B cell (primary cell): ENCODE results near the gene SPDYC. TPM values are rescaled to one million over a fixed set of nuclear protein-coding genes. Genes with fewer than 3 reads are reported as not detected.
A peak's percentile ranks its signal among the peaks of the same experiment; 100 is the strongest.

Source experiments
- ATAC-seq: fragments of 200-7000 bp; cut with Tn5 transposase; one replicate; pipeline ENCODE4 v1.10.0; 2021; ENCODE audit warnings: low read depth, mild to moderate bottlenecking, moderate number of reproducible peaks, moderate library complexity
- CTCF ChIA-PET: fragments of 350-600 bp; sonication (Branson Sonifier 250); formaldehyde crosslinking; loops from one replicate; lab custom pipeline; 2021; ENCODE audit warnings: antibody characterized with exemption, inconsistent platforms; lab: Charles Lee
- POLR2A ChIA-PET: fragments of 350-600 bp; sonication (Branson Sonifier 250); formaldehyde crosslinking; loops from one replicate; lab custom pipeline; 2021; ENCODE audit warnings: antibody characterized with exemption; lab: Charles Lee
- DNase-seq: peaks from one replicate; pipeline ENCODE4 v3.0.0; 2013
- H2AFZ ChIP-seq: 2 replicates; pipeline ENCODE4 v1.6.1; 2012; ENCODE audit warnings: mild to moderate bottlenecking, low read depth, low read length; ENCODE audit not compliant: insufficient read depth, poor library complexity, severe bottlenecking
- H3K27ac ChIP-seq, 2 donors: 1 replicate in 1 of 2; 2 replicates in 1 of 2; pipeline ENCODE4 v1.5.1; 2012 to 2013; ENCODE audit warnings: low read length in 2 of 2, mild to moderate bottlenecking in 2 of 2, moderate library complexity in 1 of 2
- H3K27me3 ChIP-seq, 4 experiments: fragments of 200-600 bp in 1 of 4; sonication (generic) in 1 of 4; replicated peaks in 1 of 4; 1 replicate in 2 of 4; 2 replicates in 2 of 4; pipeline versions ENCODE4 v1.6.1 to v1.7.0; 2013 to 2016; ENCODE audit warnings: low read length in 3 of 4, mild to moderate bottlenecking in 2 of 4, mixed read lengths in 1 of 4, moderate library complexity in 1 of 4; ENCODE audit not compliant: insufficient read depth in 4 of 4, control insufficient read depth in 3 of 4; ENCODE audit errors: control extremely low read depth in 1 of 4
- H3K36me3 ChIP-seq, 2 experiments: replicated peaks in 1 of 2; 1 replicate in 1 of 2; 2 replicates in 1 of 2; pipeline versions ENCODE4 v1.6.1 to v1.7.1; 2013; ENCODE audit warnings: low read length in 1 of 2; ENCODE audit not compliant: insufficient read depth in 2 of 2, control insufficient read depth in 1 of 2; ENCODE audit errors: control extremely low read depth in 1 of 2, extremely low read depth in 1 of 2
- H3K4me1 ChIP-seq, 2 donors: fragments of 200-600 bp in 1 of 2; sonication (generic) in 1 of 2; 1 replicate in 1 of 2; 2 replicates in 1 of 2; pipeline versions ENCODE4 v1.5.1 to v1.6.1; 2013 to 2017; ENCODE audit warnings: low read length in 2 of 2; ENCODE audit not compliant: control insufficient read depth in 2 of 2, insufficient read depth in 2 of 2
- H3K4me2 ChIP-seq: replicated peaks from 2 replicates; pipeline ENCODE3; 2012; ENCODE audit warnings: mild to moderate bottlenecking, low read depth, low read length; ENCODE audit not compliant: poor library complexity, severe bottlenecking
- H3K4me3 ChIP-seq, 5 experiments: fragments of 200-600 bp in 1 of 5; sonication (generic) in 1 of 5; 1 replicate in 3 of 5; 2 replicates in 2 of 5; pipeline versions ENCODE4 v1.5.1 to v1.7.0; 2011 to 2016; ENCODE audit warnings: low read length in 4 of 5, mild to moderate bottlenecking in 4 of 5, low read depth in 2 of 5, control low read depth in 1 of 5, moderate library complexity in 1 of 5; ENCODE audit not compliant: insufficient read depth in 1 of 5; ENCODE audit errors: control extremely low read depth in 1 of 5, extremely low read depth in 1 of 5
- H3K79me2 ChIP-seq: fragments of 200-600 bp; sonication (generic); one replicate; pipeline ENCODE4 v1.6.0; 2016; ENCODE audit warnings: low read length; ENCODE audit not compliant: control insufficient read depth, insufficient read depth
- H3K9ac ChIP-seq: fragments of 200-600 bp; sonication (generic); 2 replicates; pipeline ENCODE4 v1.6.1; 2017; ENCODE audit warnings: mild to moderate bottlenecking, low read length, moderate library complexity
- H3K9me3 ChIP-seq, 3 donors: one replicate each; pipeline versions ENCODE4 v1.6.1 to v1.7.1; 2013; ENCODE audit warnings: low read length in 2 of 3; ENCODE audit not compliant: control insufficient read depth in 2 of 3, insufficient read depth in 1 of 3; ENCODE audit errors: control extremely low read depth in 1 of 3
- H4K20me1 ChIP-seq: 2 replicates; pipeline ENCODE4 v1.6.0; 2012; ENCODE audit warnings: mild to moderate bottlenecking, low read length; ENCODE audit not compliant: insufficient read depth, control insufficient read depth, poor library complexity, severe bottlenecking
- H3K27ac Mint-ChIP-seq: one replicate; pipeline ENCODE4 v1.8.0; 2021; ENCODE audit warnings: mixed read lengths
- H3K27me3 Mint-ChIP-seq: one replicate; pipeline ENCODE4 v1.8.0; 2021; ENCODE audit warnings: mixed read lengths
- H3K4me1 Mint-ChIP-seq: one replicate; pipeline ENCODE4 v1.8.0; 2021; ENCODE audit warnings: mixed read lengths
- H3K4me3 Mint-ChIP-seq: one replicate; pipeline ENCODE4 v1.8.0; 2021; ENCODE audit warnings: mixed read lengths
- H3K9me3 Mint-ChIP-seq: one replicate; pipeline ENCODE4 v1.8.0; 2022; ENCODE audit warnings: mixed read lengths; ENCODE audit not compliant: insufficient read depth
- CTCF ChIP-seq: fragments of 200-600 bp; IDR thresholded peaks from one replicate; pipeline ENCODE4 v1.8.0; 2022; ENCODE audit warnings: antibody characterized with exemption, mild to moderate bottlenecking
- EZH2 ChIP-seq: IDR thresholded peaks from 2 replicates; pipeline ENCODE4 v1.6.1; 2012; ENCODE audit warnings: borderline replicate concordance, low read depth, mild to moderate bottlenecking, moderate library complexity, low read length; ENCODE audit not compliant: insufficient read depth, poor library complexity, severe bottlenecking
- WGBS: methylation state at CpG from one replicate; pipeline ENCODE4 v1.1.5; 2013; ENCODE audit warnings: missing lambda C conversion rate; ENCODE audit not compliant: insufficient coverage; 5-methylcytosine and 5-hydroxymethylcytosine counted together
- intact Hi-C: fragments of 100-400 bp; cut with micrococcal nuclease; formaldehyde crosslinking; loops from one replicate; pipeline ENCODE4 v1.10.0; 2022
- polyA plus RNA-seq: library from polyadenylated mRNA; depleted of rRNA; stranded (reverse); fragments of >200 nt; gene quantifications from 2 replicates; pipeline ENCODE4 v1.2.3, GENCODE V29; 2012
- total RNA-seq, 2 donors: library from RNA; stranded (reverse); fragments of 120-200 nt in 1 of 2; gene quantifications; 1 replicate in 1 of 2; 2 replicates in 1 of 2; pipeline versions ENCODE4 v1.2.3 to v1.2.4, GENCODE V29; 2013 to 2022

The SPDYC gene
- total and polyA plus RNA-seq, 2 donors (not counting 1 experiment from before 2014, with no cell fraction given), result not detected

GRCh38 chr11:65132988-65133700 is 36.9 kb upstream of the SPDYC start:
- H3K9me3 ChIP-seq, result no peaks in the 10 kb centered on the region
- peak overlapping the region; percentile 98 to 99 for H3K27ac ChIP-seq
- H3K9me3 Mint-ChIP-seq, result no peaks in the 10 kb centered on the region
- H3K27ac Mint-ChIP-seq, result peak overlapping the region; percentile 99
- peak overlapping the region; percentile 81 to 99 (median 96) for H3K4me3 ChIP-seq
- H3K4me1 ChIP-seq, result peaks cover 43 to 71% of the 10 kb centered on the region in 2 donors
- intact Hi-C loops, result loop anchor here (1.0 to 5.0 kb wide), 5 partner anchors 11 to 484 kb away; partner anchors contain the start of genes CAPN1, FAU, MRPL49 and PCNX3
- peaks cover 70% of the 10 kb centered on the region for H3K4me1 Mint-ChIP-seq
- peaks cover 59% of the 10 kb centered on the region for H4K20me1 ChIP-seq
- no peaks in the 10 kb centered on the region for H3K27me3 Mint-ChIP-seq
- peak overlapping the region; percentile 97 for H3K4me3 Mint-ChIP-seq
- H3K36me3 ChIP-seq, result peaks cover 3 to 42% of the 10 kb centered on the region in 2 experiments
- no peak overlapping the region for H2AFZ ChIP-seq
- H3K79me2 ChIP-seq, result peaks cover 79% of the 10 kb centered on the region
- H3K27me3 ChIP-seq, result no peaks in the 10 kb centered on the region
- peak overlapping the region; percentile 89 for H3K4me2 ChIP-seq
- ATAC-seq, result peak; percentile 13
- ChIA-PET POLR2A (interaction anchor here (0.7 to 8.8 kb wide), 8 partner anchors 14 to 659 kb away, joined by 3 to 160 read pairs (median 4); partner anchors contain the start of genes CAPN1, FAU, MRPL49 and POLA2), CTCF (interaction anchor here (1.2 to 7.5 kb wide), 7 partner anchors 11 to 47 kb away, joined by 4 to 64 read pairs (median 26); partner anchors contain the start of genes CAPN1, FAU, MRPL49 and TM7SF2)
- H3K9ac ChIP-seq, result peak overlapping the region; percentile 99
- WGBS, result 18% methylated on average over 13 of the region's 18 CpGs
- peak; percentile 82 for DNase-seq
- no peak for TF ChIP-seq CTCF
- TF ChIP-seq EZH2, result no peak
